ENCODE data around the gene EPOP. TPM values are rescaled to one million over a fixed set of nuclear protein-coding genes. Genes with fewer than 3 reads are reported as not detected.
"Not testable (repeated sequence)": the region's sequence is repeated elsewhere in the genome, so short reads cannot be mapped to it uniquely, and the experiment has no call there.

EPOP gene
- total RNA-seq, 1 experiment from 2014 or later: 12.3 TPM

- ATAC-seq; H3K4me3 Mint-ChIP-seq; H3K27me3 Mint-ChIP-seq (ENCODE audit: low read depth); H3K9me3 Mint-ChIP-seq; H3K36me3 Mint-ChIP-seq; H3K27ac Mint-ChIP-seq; POLR2A ChIA-PET: not testable (repeated sequence)
- CTCF ChIA-PET: interaction anchor here (0.7 to 1.0 kb wide), 3 partner anchors 17 to 38 kb away, joined by 3 to 4 read pairs (median 4); no protein-coding TSS in a partner anchor
- TF ChIP-seq ZNF121 (CRISPR knock-in tag; IDR thresholded peaks at IDR 0.05): peak; percentile 87
- DNase-seq (ENCODE audit: low spot score): peak; percentile 1
- H3K4me1 Mint-ChIP-seq: peaks cover 16% of the 10 kb centered on the region
These were observed 49.9 kb downstream of the EPOP start for GRCh38 chr17:38624782-38625355.

Small RNA genes within 50 kb of the gene (microRNA-seq; reads per million reads assigned to microRNA genes)
- gene MIR4726 (ENCODE audit: borderline number of aligned reads): not detected
- gene MIR4734 (ENCODE audit: borderline number of aligned reads): not detected

Other genes starting within 250 kb of the EPOP start
- gene ARHGAP23, start 246.5 kb downstream of the EPOP start, total RNA-seq (2021): 49.1 to 66.0 TPM (median 56.6 TPM) in 3 replicates
- gene SRCIN1, start 69.0 kb downstream of the EPOP start, total RNA-seq (2021): 10.7 to 17.3 TPM (median 11.1 TPM) in 3 replicates
- gene MLLT6, start 30.3 kb upstream of the EPOP start, total RNA-seq (2021): 34.4 to 48.0 TPM (median 36.6 TPM) in 3 replicates
- 12.1 to 15.7 TPM (median 15.6 TPM) in 3 replicates for gene CISD3, start 55.4 kb upstream of the EPOP start, total RNA-seq (2021)
- 102 to 111 TPM (median 104 TPM) in 3 replicates for gene PCGF2, start 73.4 kb upstream of the EPOP start, total RNA-seq (2021)
- 266 to 273 TPM (median 266 TPM) in 3 replicates for gene PSMB3, start 77.8 kb upstream of the EPOP start, total RNA-seq (2021)
- gene PIP4K2B, start 124.6 kb upstream of the EPOP start, total RNA-seq (2021): 54.0 to 61.9 TPM (median 57.3 TPM) in 3 replicates
- 16.1 to 17.3 TPM (median 17.1 TPM) in 3 replicates for gene CWC25, start 150.4 kb upstream of the EPOP start, total RNA-seq (2021)
- 1,832 to 2,028 TPM (median 1,945 TPM) in 3 replicates for gene RPL23, start 178.8 kb upstream of the EPOP start, total RNA-seq (2021)
- gene LASP1, start 195.1 kb upstream of the EPOP start, total RNA-seq (2021): 126 to 139 TPM (median 128 TPM) in 3 replicates